ENCODE results near the gene ICE1.
"Not testable (repeated sequence)": the region's sequence is repeated elsewhere in the genome, so short reads cannot be mapped to it uniquely, and the experiment has no call there.

ICE1 gene

GRCh38 chr5:5453131-5453530, 30.7 kb downstream of the ICE1 start:
- Mint-ChIP-seq H3K27ac (no peak overlapping the region), H3K4me1 (ENCODE audit: low read depth) (no peaks in the 10 kb centered on the region), H3K27me3 (no peaks in the 10 kb centered on the region), H3K36me3 (ENCODE audit: low read depth) (peaks cover 82% of the 10 kb centered on the region), H3K4me3 (no peak overlapping the region), H3K9me3 (no peaks in the 10 kb centered on the region)

GRCh38 chr5:5454391-5454790, 31.9 kb downstream of the ICE1 start:
- no peak overlapping the region for H3K27ac Mint-ChIP-seq
- no peaks in the 10 kb centered on the region for H3K27me3 Mint-ChIP-seq
- no peak overlapping the region for H3K4me3 Mint-ChIP-seq
- peaks cover 86% of the 10 kb centered on the region for H3K36me3 Mint-ChIP-seq (ENCODE audit: low read depth)
- H3K9me3 Mint-ChIP-seq, result no peaks in the 10 kb centered on the region
- H3K4me1 Mint-ChIP-seq (ENCODE audit: low read depth), result no peaks in the 10 kb centered on the region

- Mint-ChIP-seq H3K4me3 (no peak overlapping the region), H3K27me3 (no peaks in the 10 kb centered on the region), H3K4me1 (ENCODE audit: low read depth) (no peaks in the 10 kb centered on the region), H3K27ac (no peak overlapping the region), H3K36me3 (ENCODE audit: low read depth) (peaks cover 90% of the 10 kb centered on the region), H3K9me3 (no peaks in the 10 kb centered on the region)
These were observed 34.4 kb downstream of the ICE1 start for GRCh38 chr5:5456858-5457257.

GRCh38 chr5:5460311-5460710, 37.8 kb downstream of the ICE1 start:
- H3K4me1 Mint-ChIP-seq (ENCODE audit: low read depth), result no peaks in the 10 kb centered on the region
- no peaks in the 10 kb centered on the region for H3K27me3 Mint-ChIP-seq
- H3K27ac Mint-ChIP-seq, result no peak overlapping the region
- no peak overlapping the region for H3K4me3 Mint-ChIP-seq
- H3K36me3 Mint-ChIP-seq (ENCODE audit: low read depth), result peaks cover 96% of the 10 kb centered on the region
- H3K9me3 Mint-ChIP-seq, result no peaks in the 10 kb centered on the region

- Mint-ChIP-seq H3K27ac (no peak overlapping the region), H3K4me3 (no peak overlapping the region), H3K4me1 (ENCODE audit: low read depth) (no peaks in the 10 kb centered on the region), H3K9me3 (no peaks in the 10 kb centered on the region), H3K36me3 (ENCODE audit: low read depth) (peaks cover 92% of the 10 kb centered on the region), H3K27me3 (no peaks in the 10 kb centered on the region)
These were observed 38.5 kb downstream of the ICE1 start for GRCh38 chr5:5461012-5461411.

GRCh38 chr5:5464036-5464715, 41.7 kb downstream of the ICE1 start:
- no peak overlapping the region for H3K27ac Mint-ChIP-seq
- H3K4me3 Mint-ChIP-seq, result no peak overlapping the region
- H3K36me3 Mint-ChIP-seq (ENCODE audit: low read depth), result peaks cover 86% of the 10 kb centered on the region
- no peaks in the 10 kb centered on the region for H3K4me1 Mint-ChIP-seq (ENCODE audit: low read depth)
- H3K9me3 Mint-ChIP-seq, result no peaks in the 10 kb centered on the region
- H3K27me3 Mint-ChIP-seq, result no peaks in the 10 kb centered on the region

- peaks cover 65% of the 10 kb centered on the region for H3K36me3 Mint-ChIP-seq (ENCODE audit: low read depth)
- H3K4me1 Mint-ChIP-seq (ENCODE audit: low read depth), result no peaks in the 10 kb centered on the region
- no peak overlapping the region for H3K27ac Mint-ChIP-seq
- H3K9me3 Mint-ChIP-seq, result no peaks in the 10 kb centered on the region
- H3K27me3 Mint-ChIP-seq, result no peaks in the 10 kb centered on the region
- no peak overlapping the region for H3K4me3 Mint-ChIP-seq
These were observed 43.8 kb downstream of the ICE1 start for GRCh38 chr5:5466227-5466626.

GRCh38 chr5:5467737-5468136, 45.3 kb downstream of the ICE1 start:
- peaks cover 50% of the 10 kb centered on the region for H3K36me3 Mint-ChIP-seq (ENCODE audit: low read depth)

GRCh38 chr5:5470933-5471332, 48.5 kb downstream of the ICE1 start:
- Mint-ChIP-seq H3K36me3 (ENCODE audit: low read depth) (peaks cover 50% of the 10 kb centered on the region), H3K4me1 (ENCODE audit: low read depth) (no peaks in the 10 kb centered on the region), H3K9me3 (no peaks in the 10 kb centered on the region), H3K27me3 (no peaks in the 10 kb centered on the region), H3K4me3 (no peak overlapping the region), H3K27ac (no peak overlapping the region)

More at GRCh38 chr5:5467737-5468136, 45.3 kb downstream of the ICE1 start:
- no peak overlapping the region for H3K27ac Mint-ChIP-seq
- H3K4me3 Mint-ChIP-seq, result no peak overlapping the region
- no peaks in the 10 kb centered on the region for H3K4me1 Mint-ChIP-seq (ENCODE audit: low read depth)
- no peaks in the 10 kb centered on the region for H3K27me3 Mint-ChIP-seq
- no peaks in the 10 kb centered on the region for H3K9me3 Mint-ChIP-seq

- Mint-ChIP-seq H3K4me1 (ENCODE audit: low read depth) (no peaks in the 10 kb centered on the region), H3K27me3 (no peaks in the 10 kb centered on the region), H3K36me3 (ENCODE audit: low read depth) (peaks cover 51% of the 10 kb centered on the region)
These were observed 50.7 kb downstream of the ICE1 start for GRCh38 chr5:5473226-5473625.

GRCh38 chr5:5474961-5475360, 52.5 kb downstream of the ICE1 start:
- peaks cover 5% of the 10 kb centered on the region for H3K9me3 Mint-ChIP-seq
- no peaks in the 10 kb centered on the region for H3K27me3 Mint-ChIP-seq
- H3K36me3 Mint-ChIP-seq (ENCODE audit: low read depth), result peaks cover 61% of the 10 kb centered on the region
- H3K4me1 Mint-ChIP-seq (ENCODE audit: low read depth), result peaks cover 10% of the 10 kb centered on the region
- no peak overlapping the region for H3K27ac Mint-ChIP-seq
- H3K4me3 Mint-ChIP-seq, result no peak overlapping the region

More at GRCh38 chr5:5473226-5473625, 50.7 kb downstream of the ICE1 start:
- no peak overlapping the region for H3K27ac Mint-ChIP-seq
- no peak overlapping the region for H3K4me3 Mint-ChIP-seq
- peaks cover 2% of the 10 kb centered on the region for H3K9me3 Mint-ChIP-seq

- Mint-ChIP-seq H3K27ac (no peak overlapping the region), H3K9me3 (peaks cover 5% of the 10 kb centered on the region), H3K27me3 (no peaks in the 10 kb centered on the region), H3K4me3 (no peak overlapping the region), H3K36me3 (ENCODE audit: low read depth) (peaks cover 66% of the 10 kb centered on the region), H3K4me1 (ENCODE audit: low read depth) (peaks cover 18% of the 10 kb centered on the region)
These were observed 53.5 kb downstream of the ICE1 start for GRCh38 chr5:5475975-5476374.

- H3K27me3 Mint-ChIP-seq, H3K27ac Mint-ChIP-seq, H3K9me3 Mint-ChIP-seq, H3K4me3 Mint-ChIP-seq: not testable (repeated sequence)
- Mint-ChIP-seq H3K36me3 (ENCODE audit: low read depth) (peaks cover 69% of the 10 kb centered on the region), H3K4me1 (ENCODE audit: low read depth) (peaks cover 25% of the 10 kb centered on the region)
These were observed 57.1 kb downstream of the ICE1 start for GRCh38 chr5:5479578-5479977.

GRCh38 chr5:5480481-5481111, 58.1 kb downstream of the ICE1 start:
- peak overlapping the region; percentile 40 for H3K27ac Mint-ChIP-seq
- no peak overlapping the region for H3K4me3 Mint-ChIP-seq
- peaks cover 5% of the 10 kb centered on the region for H3K9me3 Mint-ChIP-seq
- H3K36me3 Mint-ChIP-seq (ENCODE audit: low read depth), result peaks cover 63% of the 10 kb centered on the region
- H3K4me1 Mint-ChIP-seq (ENCODE audit: low read depth), result peaks cover 25% of the 10 kb centered on the region
- no peaks in the 10 kb centered on the region for H3K27me3 Mint-ChIP-seq

GRCh38 chr5:5481206-5481605, 58.7 kb downstream of the ICE1 start:
- Mint-ChIP-seq H3K27ac (no peak overlapping the region), H3K9me3 (peaks cover 5% of the 10 kb centered on the region), H3K4me3 (no peak overlapping the region), H3K4me1 (ENCODE audit: low read depth) (peaks cover 25% of the 10 kb centered on the region), H3K27me3 (no peaks in the 10 kb centered on the region), H3K36me3 (ENCODE audit: low read depth) (peaks cover 59% of the 10 kb centered on the region)

- peaks cover 25% of the 10 kb centered on the region for H3K4me1 Mint-ChIP-seq (ENCODE audit: low read depth)
- no peak overlapping the region for H3K4me3 Mint-ChIP-seq
- no peaks in the 10 kb centered on the region for H3K27me3 Mint-ChIP-seq
- peaks cover 5% of the 10 kb centered on the region for H3K9me3 Mint-ChIP-seq
- no peak overlapping the region for H3K27ac Mint-ChIP-seq
- peaks cover 56% of the 10 kb centered on the region for H3K36me3 Mint-ChIP-seq (ENCODE audit: low read depth)
These were observed 59.2 kb downstream of the ICE1 start for GRCh38 chr5:5481633-5482032.

Data from stimulated activated naive CD8-positive, alpha-beta T cell treated with anti-CD3 and anti-CD28 coated beads, Interleukin-15, Interleukin-2, amounts not matched to agents 100 ng/mL and 50 ng/mL, for 24 hours (primary cell).